Fibroblast of the aortic adventitia (primary cell): ENCODE results near the gene WNT11. TPM values are rescaled to one million over a fixed set of nuclear protein-coding genes. Genes with fewer than 3 reads are reported as not detected.

ENCODE experiments used
- DNase-seq: peaks from one replicate; pipeline ENCODE4 v3.0.0-alpha.2; 2010; ENCODE audit warnings: low read depth
- H3K4me3 ChIP-seq: 2 replicates; pipeline ENCODE4 v1.5.1; 2011; ENCODE audit warnings: low read depth, mild to moderate bottlenecking, control low read depth, low read length, moderate library complexity
- CTCF ChIP-seq: IDR thresholded peaks from 2 replicates; pipeline ENCODE4 v1.5.1; 2011; ENCODE audit warnings: mild to moderate bottlenecking, low read length, control low read depth, inconsistent platforms; ENCODE audit not compliant: insufficient read depth
- total RNA-seq: library from RNA; depleted of rRNA; stranded (reverse); fragments of >200 nt; gene quantifications from 2 replicates; pipeline ENCODE4 v1.2.3, GENCODE V29; 2012; ENCODE audit warnings: low replicate concordance

Gene WNT11
- total RNA-seq, 1 donor, result 1.2 TPM

GRCh38 chr11:76160856-76161255 lies 45.4 kb downstream of the WNT11 start:
- TF ChIP-seq CTCF, result no peak
- DNase-seq, result no peak
- no peak overlapping the region for H3K4me3 ChIP-seq

DNA sequence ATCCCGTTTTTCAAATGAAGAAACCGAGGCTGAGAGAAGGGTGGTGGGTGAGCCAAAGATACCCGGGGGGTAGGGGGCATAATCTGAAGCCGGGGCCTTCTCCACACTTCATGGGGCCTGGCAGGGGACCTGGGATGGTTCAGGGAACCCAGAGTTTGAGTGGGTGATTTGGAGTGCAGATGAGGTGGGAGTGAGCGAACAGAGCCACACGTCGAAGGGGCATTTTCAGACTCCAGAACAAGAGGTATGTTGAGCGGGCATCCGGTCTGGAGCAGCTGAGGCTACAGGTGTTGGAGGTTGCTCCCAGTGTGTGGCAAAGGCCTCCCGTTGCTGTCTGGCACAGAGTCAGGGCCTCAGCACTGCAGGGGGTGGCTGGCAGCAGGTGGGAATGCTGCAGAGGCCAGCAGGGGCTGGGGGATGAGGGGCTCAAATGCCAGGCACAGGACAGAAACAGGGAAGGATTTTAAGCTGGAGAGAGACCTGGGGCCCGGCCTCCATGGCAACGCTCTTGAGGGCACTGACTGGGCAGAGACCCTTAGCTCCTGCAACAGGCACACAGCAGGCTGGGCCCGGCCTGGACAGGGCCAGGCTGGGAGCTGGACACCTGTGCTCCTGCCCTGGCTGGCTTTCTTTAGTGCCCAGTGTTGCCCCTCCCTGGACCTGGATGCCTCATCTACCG lies 46.2 kb downstream of the WNT11 start:
- H3K4me3 ChIP-seq, result no peak overlapping the region
- no peak for TF ChIP-seq CTCF
- no peak for DNase-seq

GRCh38 chr11:76159303-76159937 lies 46.9 kb downstream of the WNT11 start:
- TF ChIP-seq CTCF, result no peak
- no peak overlapping the region for H3K4me3 ChIP-seq
- DNase-seq, result no peak

- TF ChIP-seq CTCF, result no peak
- no peak overlapping the region for H3K4me3 ChIP-seq
- DNase-seq, result no peak
These were observed 47.7 kb downstream of the WNT11 start for GRCh38 chr11:76158394-76159302.

DNA sequence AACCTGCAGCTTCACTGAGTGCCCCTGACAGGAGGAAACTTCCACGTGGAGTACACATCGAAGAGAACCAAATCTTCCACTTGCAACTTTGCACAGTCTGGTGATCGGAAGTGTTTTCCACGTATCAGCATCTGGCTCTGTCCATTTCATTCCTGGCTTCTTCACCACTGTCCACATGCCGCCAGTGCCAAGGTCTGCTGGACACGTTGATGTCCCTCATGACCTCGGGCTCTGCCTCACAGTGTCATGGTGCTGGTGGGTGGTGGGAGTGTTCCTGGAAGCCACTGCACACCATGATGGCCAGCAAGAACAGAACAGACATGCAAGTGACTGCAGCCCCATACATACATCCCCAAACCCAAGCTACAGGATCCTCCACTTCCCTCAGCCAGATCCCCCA lies 48.4 kb downstream of the WNT11 start:
- DNase-seq, result no peak
- no peak overlapping the region for H3K4me3 ChIP-seq
- no peak for TF ChIP-seq CTCF

DNA sequence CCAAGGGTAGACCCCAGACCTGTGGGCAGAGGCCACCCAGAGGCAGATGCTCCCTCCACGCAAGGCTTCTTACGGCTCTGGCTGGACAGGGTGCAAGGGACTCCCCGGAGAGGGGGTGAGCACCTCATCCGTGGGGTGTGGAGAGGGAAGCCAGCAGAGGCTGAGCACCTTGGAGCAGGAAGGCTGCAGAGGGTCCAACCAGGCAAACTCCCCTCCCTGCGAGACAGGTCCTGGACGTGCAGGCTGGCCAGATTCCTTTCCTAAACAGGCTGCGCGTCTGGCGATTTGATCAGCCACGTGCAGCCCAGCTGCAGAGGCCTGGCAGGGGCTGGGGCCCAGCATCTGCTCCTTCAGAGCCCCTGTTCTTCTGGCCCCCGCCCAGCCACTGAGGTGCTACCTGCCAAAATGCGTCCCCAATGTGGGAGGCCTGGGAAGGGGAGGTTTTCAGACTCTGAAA lies 49.3 kb downstream of the WNT11 start:
- DNase-seq, result no peak
- H3K4me3 ChIP-seq, result no peak overlapping the region
- no peak for TF ChIP-seq CTCF
